Measurements from ENCODE around the gene CD14. TPM values are rescaled to one million over a fixed set of nuclear protein-coding genes. Genes with fewer than 3 reads are reported as not detected.
"Not testable (repeated sequence)": the region's sequence is repeated elsewhere in the genome, so short reads cannot be mapped to it uniquely, and the experiment has no call there.

Gene CD14
- total RNA-seq, 2 experiments from 2014 or later: 0.42 to 0.58 TPM

GRCh38 chr5:140593070-140593469, 39.9 kb downstream of the CD14 start:
- H3K36me3 Mint-ChIP-seq, DNase-seq, H3K9me3 Mint-ChIP-seq, H3K4me3 Mint-ChIP-seq, H3K27ac Mint-ChIP-seq, H3K4me1 Mint-ChIP-seq: not testable (repeated sequence)
- H3K27me3 Mint-ChIP-seq: peaks cover 13% of the 10 kb centered on the region

GRCh38 chr5:140591747-140592372, 41.1 kb downstream of the CD14 start:
- Mint-ChIP-seq H3K27ac (no peak overlapping the region), H3K27me3 (peaks cover 13% of the 10 kb centered on the region), H3K36me3 (no peaks in the 10 kb centered on the region), H3K4me3 (no peak overlapping the region), H3K4me1 (peaks cover 4% of the 10 kb centered on the region), H3K9me3 (no peaks in the 10 kb centered on the region)
- DNase-seq: no peak

- peaks cover 13% of the 10 kb centered on the region for H3K27me3 Mint-ChIP-seq
These were observed 42.1 kb downstream of the CD14 start for GRCh38 chr5:140590861-140591260.

GRCh38 chr5:140588311-140589070, 44.5 kb downstream of the CD14 start:
- H3K36me3 Mint-ChIP-seq: no peaks in the 10 kb centered on the region
- H3K4me1 Mint-ChIP-seq: no peaks in the 10 kb centered on the region
- H3K4me3 Mint-ChIP-seq: no peak overlapping the region
- peaks cover 4% of the 10 kb centered on the region for H3K27me3 Mint-ChIP-seq
- H3K27ac Mint-ChIP-seq: no peak overlapping the region
- H3K9me3 Mint-ChIP-seq: no peaks in the 10 kb centered on the region
- no peak for DNase-seq

More at GRCh38 chr5:140590861-140591260, 42.1 kb downstream of the CD14 start:
- H3K4me3 Mint-ChIP-seq: no peak overlapping the region
- H3K4me1 Mint-ChIP-seq: peaks cover 4% of the 10 kb centered on the region
- no peak overlapping the region for H3K27ac Mint-ChIP-seq
- no peak for DNase-seq
- no peaks in the 10 kb centered on the region for H3K9me3 Mint-ChIP-seq
- H3K36me3 Mint-ChIP-seq: no peaks in the 10 kb centered on the region

GRCh38 chr5:140587495-140587894, 45.5 kb downstream of the CD14 start:
- H3K27me3 Mint-ChIP-seq: peaks cover 9% of the 10 kb centered on the region
- H3K36me3 Mint-ChIP-seq: peaks cover 2% of the 10 kb centered on the region
- H3K27ac Mint-ChIP-seq: no peak overlapping the region
- H3K4me3 Mint-ChIP-seq: no peak overlapping the region
- peaks cover 2% of the 10 kb centered on the region for H3K9me3 Mint-ChIP-seq
- no peak for DNase-seq
- no peaks in the 10 kb centered on the region for H3K4me1 Mint-ChIP-seq

Other genes with a start within 250 kb of the CD14 start
- 10 to 100 TPM; 86.7 to 89.6 TPM for gene ANKHD1, start 231.3 kb downstream of the CD14 start, total RNA-seq
- 10 to 100 TPM; 13.9 to 15.5 TPM for gene EIF4EBP3, start 85.5 kb downstream of the CD14 start, total RNA-seq
- gene SRA1, start 75.7 kb downstream of the CD14 start, total RNA-seq: 10 to 100 TPM; 54.6 to 60.6 TPM
- gene APBB3, start 68.6 kb downstream of the CD14 start, total RNA-seq: 10 to 100 TPM; 17.5 to 17.8 TPM
- 100 to 1,000 TPM in 1 of 2 experiments, 10 to 100 TPM in 1; 97.4 to 100 TPM for gene SLC35A4, start 68.3 kb downstream of the CD14 start, total RNA-seq
- gene TMCO6, start 6.3 kb upstream of the CD14 start, total RNA-seq: 10 to 100 TPM; 34.4 to 37.4 TPM
- gene NDUFA2, start 14.5 kb upstream of the CD14 start, total RNA-seq: 10 to 100 TPM; 64.2 to 69.4 TPM
- gene IK, start 14.7 kb upstream of the CD14 start, total RNA-seq: 10 to 100 TPM; 94.3 to 95.3 TPM
- gene WDR55, start 31.7 kb upstream of the CD14 start, total RNA-seq: 10 to 100 TPM; 37.5 to 38.9 TPM
- 1 to 10 TPM; 2.7 to 3.7 TPM for gene DND1, start 40.4 kb upstream of the CD14 start, total RNA-seq
- gene HARS1, start 58.2 kb upstream of the CD14 start, total RNA-seq: 100 to 1,000 TPM in 1 of 2 experiments, 10 to 100 TPM in 1; 95.2 to 104 TPM
- gene HARS2, start 58.3 kb upstream of the CD14 start, total RNA-seq: 10 to 100 TPM; 23.6 to 24.0 TPM
- 10 to 100 TPM; 64.8 to 67.2 TPM for gene ZMAT2, start 67.3 kb upstream of the CD14 start, total RNA-seq
- not detected for gene PCDHA1, start 153.0 kb upstream of the CD14 start, total RNA-seq
- gene PCDHA2, start 161.7 kb upstream of the CD14 start, total RNA-seq: not detected
- not detected for gene PCDHA3, start 167.9 kb upstream of the CD14 start, total RNA-seq
- gene PCDHA4, start 173.9 kb upstream of the CD14 start, total RNA-seq: not detected
- not detected for gene PCDHA5, start 188.4 kb upstream of the CD14 start, total RNA-seq
- gene PCDHA6, start 194.8 kb upstream of the CD14 start, total RNA-seq: not detected
- gene PCDHA7, start 201.1 kb upstream of the CD14 start, total RNA-seq: not detected
- not detected for gene PCDHA8, start 208.0 kb upstream of the CD14 start, total RNA-seq
- gene PCDHA9, start 215.2 kb upstream of the CD14 start, total RNA-seq: not detected
- not detected for gene PCDHA10, start 222.7 kb upstream of the CD14 start, total RNA-seq
- gene PCDHA11, start 235.8 kb upstream of the CD14 start, total RNA-seq: not detected
- not detected for gene PCDHA12, start 242.1 kb upstream of the CD14 start, total RNA-seq
- not detected for gene PCDHA13, start 248.9 kb upstream of the CD14 start, total RNA-seq